Stimulated activated CD4-positive, alpha-beta T cell treated with anti-CD3 and anti-CD28 coated beads, Interleukin-4, amount 100 ng/mL, for 24 hours (primary cell): ENCODE data around the gene HPCAL1.

ENCODE experiments used
- DNase-seq: peaks from one replicate; pipeline ENCODE4 v3.0.0-alpha.2; 2020

HPCAL1 gene

GRCh38 chr2:10357193-10358169 is 54.8 kb downstream of the HPCAL1 start:
- DNase-seq, result no peak

- DNase-seq, result no peak
Measured at GRCh38 chr2:10359246-10359645, 56.5 kb downstream of the HPCAL1 start.

- DNase-seq, result no peak
Measured at GRCh38 chr2:10359731-10360329, 57.1 kb downstream of the HPCAL1 start.

- DNase-seq, result no peak
Measured at GRCh38 chr2:10360460-10360849, 57.8 kb downstream of the HPCAL1 start.

GRCh38 chr2:10360850-10361588 is 58.3 kb downstream of the HPCAL1 start:
- DNase-seq, result no peak

- no peak for DNase-seq
Measured at GRCh38 chr2:10362096-10362897, 59.6 kb downstream of the HPCAL1 start.

- no peak for DNase-seq
Measured at GRCh38 chr2:10362898-10363454, 60.3 kb downstream of the HPCAL1 start.

- DNase-seq, result no peak
Measured at GRCh38 chr2:10363861-10364610, 61.3 kb downstream of the HPCAL1 start.

GRCh38 chr2:10365412-10365811 is 62.7 kb downstream of the HPCAL1 start:
- no peak for DNase-seq

GRCh38 chr2:10366601-10367270 is 64.0 kb downstream of the HPCAL1 start:
- no peak for DNase-seq

GRCh38 chr2:10367472-10368439 is 65.1 kb downstream of the HPCAL1 start:
- DNase-seq, result no peak

GRCh38 chr2:10368491-10369231 is 66.0 kb downstream of the HPCAL1 start:
- no peak for DNase-seq

GRCh38 chr2:10369269-10370255 is 66.9 kb downstream of the HPCAL1 start:
- no peak for DNase-seq

GRCh38 chr2:10370390-10370789 is 67.7 kb downstream of the HPCAL1 start:
- DNase-seq, result no peak

GRCh38 chr2:10370895-10371294 is 68.2 kb downstream of the HPCAL1 start:
- no peak for DNase-seq

GRCh38 chr2:10371441-10372196 is 68.9 kb downstream of the HPCAL1 start:
- DNase-seq, result no peak
